NCI-H82 treated with DMSO at 0.1 percent for 48 hours (cell line): ENCODE measurements around the gene DZIP3.
"Not testable (repeated sequence)": the region's sequence is repeated elsewhere in the genome, so short reads cannot be mapped to it uniquely, and the experiment has no call there.

Experiments used
- DNase-seq: peaks from one replicate; lab custom pipeline; 2025; ENCODE audit not compliant: unreplicated experiment; lab: John Stamatoyannopoulos, UW

The DZIP3 gene

GRCh38 chr3:108673988-108674661 is 84.6 kb downstream of the DZIP3 start:
- DNase-seq: no peak

- no peak for DNase-seq
Measured at GRCh38 chr3:108677811-108678210, 88.3 kb downstream of the DZIP3 start.

DNA sequence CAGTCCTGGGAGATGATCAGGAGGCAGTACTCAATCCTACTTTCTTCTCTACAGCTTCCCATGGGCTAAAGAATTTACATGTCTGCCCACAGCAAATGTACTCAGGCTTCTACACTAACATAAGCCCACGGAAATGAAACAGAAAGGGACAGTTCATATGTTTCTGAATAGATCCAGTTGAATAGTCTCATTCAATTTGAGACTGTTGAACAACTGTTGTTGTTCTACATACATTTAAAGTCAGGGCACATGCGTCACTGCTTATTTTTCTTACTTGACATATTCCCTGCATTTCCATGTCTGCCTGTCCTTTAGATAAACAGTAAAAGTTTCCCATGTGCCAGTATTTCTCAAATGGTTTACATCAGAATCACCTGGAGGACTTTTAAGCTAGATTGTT is 102.8 kb downstream of the DZIP3 start:
- not testable (repeated sequence) for DNase-seq

- DNase-seq: no peak
Measured at GRCh38 chr3:108698461-108698860, 108.9 kb downstream of the DZIP3 start.

DNA sequence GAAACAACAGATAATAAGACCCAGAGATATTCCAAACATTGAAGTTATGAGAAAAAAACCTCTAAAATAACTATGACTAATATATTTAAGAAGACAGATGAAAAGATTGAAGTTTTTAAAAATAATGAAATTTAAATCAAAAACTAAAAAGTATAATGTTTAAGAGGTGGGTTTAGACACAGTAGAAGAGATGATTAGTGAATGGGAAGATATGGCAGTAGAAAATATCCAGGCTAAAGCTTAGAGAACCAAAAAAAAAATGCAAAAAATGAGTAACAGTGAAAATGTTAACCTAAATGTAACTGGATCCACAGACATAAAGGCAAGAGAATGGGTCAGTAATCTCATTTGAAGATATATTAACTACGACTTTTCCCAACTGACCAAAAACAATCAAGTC is 115.5 kb downstream of the DZIP3 start:
- DNase-seq: no peak

- DNase-seq: no peak
Measured at GRCh38 chr3:108713009-108713516, 123.5 kb downstream of the DZIP3 start.

DNA sequence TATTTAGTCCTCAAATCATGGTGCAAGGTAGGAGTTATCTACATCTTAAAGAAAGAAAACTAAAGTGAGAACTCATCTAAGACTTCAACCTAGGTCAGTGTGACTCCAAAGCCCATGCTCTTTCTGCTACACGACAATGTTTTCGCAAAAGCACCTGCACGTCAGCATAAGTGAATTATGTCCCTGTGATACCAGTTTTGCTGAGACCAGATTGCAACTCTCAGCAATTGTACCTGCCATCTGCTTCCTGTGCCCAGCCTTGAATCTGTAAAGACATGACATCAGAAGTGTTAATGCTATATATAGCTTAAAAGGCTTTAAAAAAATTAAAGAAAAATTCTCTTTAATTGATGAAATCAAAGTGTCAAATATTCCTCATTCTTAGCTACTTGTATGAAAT is 124.3 kb downstream of the DZIP3 start:
- no peak for DNase-seq

GRCh38 chr3:108718454-108718853 is 128.9 kb downstream of the DZIP3 start:
- no peak for DNase-seq

DNA sequence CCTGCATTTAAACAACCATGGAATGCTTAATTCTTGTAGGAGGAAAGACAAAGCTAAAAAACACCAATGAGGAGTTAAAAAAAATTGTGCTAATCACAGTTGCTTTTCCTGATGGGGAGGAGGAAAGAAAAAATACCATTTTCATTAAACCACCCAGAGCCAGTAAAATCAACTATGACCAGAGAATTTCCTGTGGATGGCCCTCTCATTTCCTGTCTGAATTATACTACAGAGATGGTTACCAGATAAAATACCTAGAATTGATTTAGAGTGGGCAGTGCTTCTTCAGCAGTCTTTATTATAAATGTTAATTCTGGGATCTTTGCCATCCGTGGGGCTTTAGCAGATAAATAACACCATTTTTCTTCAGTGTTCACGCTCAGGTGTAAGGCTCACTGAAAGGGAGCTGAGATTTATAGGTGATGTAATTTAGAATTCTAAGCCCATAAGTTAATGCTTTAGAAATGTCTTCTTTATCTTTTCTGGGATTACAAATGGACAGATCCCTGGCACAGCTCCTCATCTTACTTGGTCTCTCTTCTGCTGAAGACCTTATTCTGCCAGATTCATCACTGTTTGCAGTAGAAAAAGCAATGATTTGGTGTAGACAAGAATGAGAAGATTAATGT is 129.8 kb downstream of the DZIP3 start:
- DNase-seq: no peak

DNA sequence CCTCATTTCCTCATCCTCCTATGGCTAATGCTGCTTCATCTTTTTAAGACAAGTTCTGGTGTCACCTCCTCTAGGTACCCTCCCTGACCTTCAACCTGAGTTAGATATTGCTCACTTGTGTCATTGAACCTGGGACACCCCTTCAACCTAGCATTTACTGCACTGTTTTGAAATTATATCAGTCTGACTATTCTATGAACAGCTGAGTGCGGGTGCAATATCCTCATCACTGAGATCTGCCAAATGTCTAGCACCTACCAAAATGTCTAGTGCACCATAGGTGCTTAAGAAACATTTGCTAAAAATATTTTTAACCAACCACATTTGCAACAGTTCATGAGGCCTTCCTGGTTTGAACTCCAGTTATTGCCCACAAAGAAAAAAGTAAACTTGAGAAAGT is 133.2 kb downstream of the DZIP3 start:
- no peak for DNase-seq

DNA sequence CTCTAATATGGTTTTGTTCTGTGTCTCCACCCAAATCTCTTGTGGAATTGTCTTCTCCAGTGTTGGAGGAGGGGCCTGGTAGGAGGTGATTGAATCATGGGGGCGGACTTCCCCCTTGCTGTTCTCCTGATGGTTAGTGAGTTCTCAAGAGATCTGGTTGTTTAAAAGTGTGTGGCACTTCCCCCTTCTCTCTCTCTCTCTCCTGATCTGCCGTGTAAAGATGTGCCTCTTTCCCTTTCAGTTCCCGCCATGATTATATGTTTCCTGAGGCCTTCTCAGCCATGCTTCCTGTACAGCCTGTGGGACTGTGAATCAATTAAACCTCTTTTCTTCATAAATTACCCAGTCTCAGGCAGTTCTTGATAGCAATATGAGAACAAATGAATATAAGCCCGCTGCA is 134.6 kb downstream of the DZIP3 start:
- no peak for DNase-seq

GRCh38 chr3:108728105-108728504 is 138.6 kb downstream of the DZIP3 start:
- no peak for DNase-seq

DNA sequence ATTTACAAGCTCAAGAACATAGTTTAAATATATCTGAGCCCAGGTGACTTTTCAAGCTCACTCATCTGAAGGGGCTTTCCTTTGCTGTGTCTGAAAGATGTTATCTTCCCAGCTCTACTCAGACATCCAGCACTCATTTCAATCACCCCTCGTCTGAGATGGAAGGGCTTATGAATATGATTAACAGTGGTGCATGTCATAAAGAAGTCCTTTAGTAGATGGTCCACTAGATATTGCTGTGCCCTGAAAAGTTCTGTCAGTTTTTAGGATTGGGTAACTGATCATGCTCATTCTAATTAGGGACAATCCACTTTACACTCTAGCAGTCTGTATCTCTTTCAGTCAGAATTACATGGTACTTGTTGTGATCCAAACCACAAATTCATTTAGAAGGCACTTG is 139.4 kb downstream of the DZIP3 start:
- no peak for DNase-seq

DNA sequence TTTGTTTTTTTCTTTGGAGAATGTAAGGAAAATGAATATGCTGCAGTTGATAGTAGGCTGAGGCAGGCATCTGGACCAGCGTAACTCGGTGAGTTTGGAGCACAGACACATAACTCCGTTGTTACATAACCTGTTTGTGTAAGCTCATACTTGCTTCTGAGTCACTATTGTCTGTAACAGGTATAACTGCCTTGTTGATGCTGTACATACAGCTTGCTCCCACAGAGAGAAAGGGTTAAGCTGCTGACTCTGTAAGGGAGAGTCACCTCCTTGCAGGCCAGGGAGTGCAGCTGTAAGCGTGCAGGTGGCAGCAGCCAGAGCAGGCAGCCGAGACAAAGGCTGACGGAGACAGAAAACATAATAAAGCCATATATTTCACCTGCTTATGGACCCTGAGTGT is 147.3 kb downstream of the DZIP3 start:
- no peak for DNase-seq

DNA sequence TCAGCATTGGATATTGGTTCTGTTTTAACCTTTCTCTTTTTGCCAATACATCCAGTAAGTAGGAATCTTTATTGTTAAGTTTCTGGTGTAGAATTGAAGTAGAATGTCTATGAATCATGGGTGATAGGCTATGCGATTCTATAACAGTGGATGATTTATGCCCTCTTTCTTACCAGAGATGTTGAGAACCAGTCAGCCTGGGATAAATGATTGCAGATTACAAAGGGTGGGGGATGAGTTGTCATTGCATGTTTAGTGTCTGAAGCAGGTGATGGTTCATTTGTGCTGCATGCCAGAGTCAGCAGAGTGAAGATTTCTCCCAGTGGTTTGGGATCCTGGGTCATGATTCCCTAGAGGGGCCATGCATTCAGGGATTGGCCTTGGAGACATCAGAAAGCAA is 153.4 kb downstream of the DZIP3 start:
- no peak for DNase-seq
